Measurements from ENCODE around the gene SLX4IP. TPM values are rescaled to one million over a fixed set of nuclear protein-coding genes. Genes with fewer than 3 reads are reported as not detected.

SLX4IP gene
- polyA plus RNA-seq, 3 donors, result 0.76 to 2.5 (median 1.1) TPM

- Histone ChIP-seq H3K4me1 (ENCODE audit: control insufficient read depth in 1 of 2, insufficient read depth in 2 of 2, low read length in 2 of 2) (peaks cover 76 to 82% of the 10 kb centered on the region in 2 donors), H3K9me3 (replicated peaks in 1 of 2; ENCODE audit: control insufficient read depth in 1 of 2, insufficient read depth in 1 of 2, low read length in 2 of 2) (no peaks in the 10 kb centered on the region), H2AFZ (ENCODE audit: insufficient read depth, low read depth, low read length, poor library complexity, severe bottlenecking) (peak overlapping the region; percentile 26), H3K4me2 (replicated peaks; ENCODE audit: extremely low read depth, low read length, poor library complexity, severe bottlenecking) (peak overlapping the region; percentile 71), H3K79me2 (ENCODE audit: insufficient read depth, low read length) (peaks cover 64% of the 10 kb centered on the region), H3K4me3 (replicated peaks in 1 of 3; ENCODE audit: low read depth in 2 of 3, low read length in 3 of 3) (peak overlapping the region in 1 of 3 experiments; percentile 65), H3K27ac (ENCODE audit: low read depth in 1 of 2, low read length in 2 of 2) (peak overlapping the region in 1 of 2 donors; percentile 90), H3K9ac (ENCODE audit: insufficient read depth, low read length, poor library complexity, severe bottlenecking) (no peak overlapping the region), H3K36me3 (replicated peaks in 1 of 2; ENCODE audit: control insufficient read depth in 1 of 2, insufficient read depth in 2 of 2, low read length in 2 of 2) (no peaks in the 10 kb centered on the region), H4K20me1 (ENCODE audit: insufficient read depth, low read length) (no peaks in the 10 kb centered on the region), H3K27me3 (ENCODE audit: control insufficient read depth in 2 of 2, insufficient read depth in 2 of 2, low read length in 2 of 2) (no peaks in the 10 kb centered on the region)
- Mint-ChIP-seq H3K4me3 (no peak overlapping the region), H3K9me3 (peaks cover 0 to 2% (median 0%) of the 10 kb centered on the region in 7 donors), H3K27ac (peak overlapping the region; percentile 78 to 98 (median 89)), H3K27me3 (ENCODE audit: low read depth in 3 of 3) (peaks cover 0 to 2% (median 0%) of the 10 kb centered on the region in 3 donors), H3K4me1 (peaks cover 81% of the 10 kb centered on the region), H3K36me3 (peaks cover 0 to 3% of the 10 kb centered on the region in 2 donors)
- TF ChIP-seq CTCF (IDR thresholded peaks at IDR 0.05), result no peak
- intact Hi-C loops (cut with micrococcal nuclease), result loop anchor here in 1 of 2 donors (2.0 kb wide), 1 partner anchor 17 kb away; no protein-coding TSS in a partner anchor
- 80% methylated on average over 1 of the region's 2 CpGs for WGBS (ENCODE audit: insufficient coverage)
- DNase-seq, result no peak
Observed at GRCh38 chr20:10505827-10506226, 70.7 kb downstream of the SLX4IP start.

- Histone ChIP-seq H3K79me2 (ENCODE audit: insufficient read depth, low read length) (peaks cover 63% of the 10 kb centered on the region), H3K27me3 (ENCODE audit: control insufficient read depth in 2 of 2, insufficient read depth in 2 of 2, low read length in 2 of 2) (no peaks in the 10 kb centered on the region), H3K9ac (ENCODE audit: insufficient read depth, low read length, poor library complexity, severe bottlenecking) (no peak overlapping the region), H4K20me1 (ENCODE audit: insufficient read depth, low read length) (no peaks in the 10 kb centered on the region), H2AFZ (ENCODE audit: insufficient read depth, low read depth, low read length, poor library complexity, severe bottlenecking) (no peak overlapping the region), H3K9me3 (replicated peaks in 1 of 2; ENCODE audit: control insufficient read depth in 1 of 2, insufficient read depth in 1 of 2, low read length in 2 of 2) (no peaks in the 10 kb centered on the region), H3K4me1 (ENCODE audit: control insufficient read depth in 1 of 2, insufficient read depth in 2 of 2, low read length in 2 of 2) (peaks cover 75 to 82% of the 10 kb centered on the region in 2 donors), H3K4me3 (replicated peaks in 1 of 3; ENCODE audit: low read depth in 2 of 3, low read length in 3 of 3) (no peak overlapping the region), H3K4me2 (replicated peaks; ENCODE audit: extremely low read depth, low read length, poor library complexity, severe bottlenecking) (no peak overlapping the region), H3K27ac (ENCODE audit: low read depth in 1 of 2, low read length in 2 of 2) (peak overlapping the region in 1 of 2 donors; percentile 90), H3K36me3 (replicated peaks in 1 of 2; ENCODE audit: control insufficient read depth in 1 of 2, insufficient read depth in 2 of 2, low read length in 2 of 2) (no peaks in the 10 kb centered on the region)
- no peak overlapping the region for H3K4me3 Mint-ChIP-seq
- WGBS (ENCODE audit: insufficient coverage), result 78% methylated on average over 3 of the region's 4 CpGs
- TF ChIP-seq CTCF (IDR thresholded peaks at IDR 0.05), result no peak
- intact Hi-C loops (cut with micrococcal nuclease), result no loop called here
- peaks cover 0 to 2% (median 0%) of the 10 kb centered on the region in 7 donors for H3K9me3 Mint-ChIP-seq
- DNase-seq, result no peak
- H3K4me1 Mint-ChIP-seq, result peaks cover 81% of the 10 kb centered on the region
- H3K36me3 Mint-ChIP-seq, result peaks cover 4 to 5% of the 10 kb centered on the region in 2 donors
- H3K27me3 Mint-ChIP-seq (ENCODE audit: low read depth in 3 of 3), result peaks cover 0 to 2% (median 2%) of the 10 kb centered on the region in 3 donors
- H3K27ac Mint-ChIP-seq, result peak overlapping the region in 5 of 7 donors; percentile 58 to 89 (median 80)
Observed at GRCh38 chr20:10507052-10507451, 71.9 kb downstream of the SLX4IP start.

All from CD14-positive monocyte (primary cell).